Liver (tissue), 3 donors: Measurements from ENCODE around the gene AFF2.

ENCODE experiments used
- ATF3 ChIP-seq: IDR thresholded peaks from 2 replicates; pipeline ENCODE4 v1.6.1; 2016; ENCODE audit warnings: antibody characterized with exemption
- CTCF ChIP-seq: fragments of 150-350 bp; IDR thresholded peaks from 2 replicates; pipeline ENCODE4 v1.5.1; 2017; ENCODE audit warnings: improper control_type of control experiment, low read depth, low read length; ENCODE audit not compliant: missing input control
- FOXA1 ChIP-seq: IDR thresholded peaks from 2 replicates; pipeline ENCODE4 v1.6.1; 2016; ENCODE audit warnings: antibody characterized with exemption
- FOXA2 ChIP-seq: IDR thresholded peaks from 2 replicates; pipeline ENCODE4 v1.6.1; 2016; ENCODE audit warnings: antibody characterized with exemption
- HNF4A ChIP-seq, 2 donors: conservative IDR thresholded peaks; 2 replicates each; pipeline ENCODE4 v1.6.1; 2016; ENCODE audit warnings: antibody characterized with exemption in 2 of 2, mild to moderate bottlenecking in 2 of 2
- JUND ChIP-seq, 2 donors: IDR thresholded peaks; 2 replicates each; pipeline ENCODE4 v1.6.1; 2016; ENCODE audit warnings: antibody characterized with exemption in 2 of 2
- MAX ChIP-seq: IDR thresholded peaks from 2 replicates; pipeline ENCODE4 v1.6.1; 2016; ENCODE audit warnings: antibody characterized with exemption
- REST ChIP-seq: IDR thresholded peaks from 2 replicates; pipeline ENCODE4 v1.6.1; 2016; ENCODE audit warnings: antibody characterized with exemption, mild to moderate bottlenecking
- RXRA ChIP-seq, 2 donors: IDR thresholded peaks; 2 replicates each; pipeline ENCODE4 v1.6.1; 2017 to 2018; ENCODE audit warnings: antibody characterized with exemption in 2 of 2, mild to moderate bottlenecking in 1 of 2
- SP1 ChIP-seq: IDR thresholded peaks from 2 replicates; pipeline ENCODE4 v1.6.1; 2018; ENCODE audit warnings: antibody characterized with exemption, mild to moderate bottlenecking
- TAF1 ChIP-seq: conservative IDR thresholded peaks from 2 replicates; pipeline ENCODE4 v1.6.1; 2016; ENCODE audit warnings: antibody characterized with exemption, mild to moderate bottlenecking
- YY1 ChIP-seq: IDR thresholded peaks from 2 replicates; pipeline ENCODE4 v1.6.1; 2016; ENCODE audit warnings: antibody characterized with exemption, mild to moderate bottlenecking
- ZBTB33 ChIP-seq: IDR thresholded peaks from 2 replicates; pipeline ENCODE4 v1.6.1; 2016; ENCODE audit warnings: antibody characterized with exemption
- donor health status: healthy.
- donor health status: healthy.

- no peak for TF ChIP-seq CTCF
- TF ChIP-seq MAX = no peak
- TF ChIP-seq TAF1 = no peak
- no peak for TF ChIP-seq FOXA1
- no peak for TF ChIP-seq SP1
- no peak for TF ChIP-seq ZBTB33
- no peak for TF ChIP-seq JUND (IDR thresholded peaks at IDR 0.05)
- TF ChIP-seq REST = no peak
- no peak for TF ChIP-seq HNF4A (conservative IDR thresholded peaks at IDR 0.05)
- no peak for TF ChIP-seq RXRA (IDR thresholded peaks at IDR 0.05)
- TF ChIP-seq ATF3 = no peak
- no peak for TF ChIP-seq FOXA2
- TF ChIP-seq YY1 = no peak
These were observed 43.1 kb upstream of the AFF2 start for GRCh38 chrX:148457279-148457678.
